GM12878 (cell line): ENCODE results near the gene FAM163A.

Experiments used
- CREM ChIP-seq: IDR thresholded peaks from 2 replicates; pipeline ENCODE4 v1.6.1; 2014; ENCODE audit warnings: antibody characterized with exemption, low read depth
- ESRRA ChIP-seq: IDR thresholded peaks from 2 replicates; pipeline ENCODE4 v1.6.1; 2012; ENCODE audit warnings: mild to moderate bottlenecking, low read length, improper control_type of control experiment
- GABPA ChIP-seq: IDR thresholded peaks from 2 replicates; pipeline ENCODE4 v1.6.1; 2014; ENCODE audit warnings: antibody characterized with exemption, low read depth, mild to moderate bottlenecking, inconsistent platforms
- POLR2A ChIP-seq: IDR thresholded peaks from 2 replicates; pipeline ENCODE4 v1.6.1; 2011; ENCODE audit warnings: low read depth, mild to moderate bottlenecking, low read length
- RFX5 ChIP-seq: IDR thresholded peaks from 2 replicates; pipeline ENCODE4 v1.6.1; 2011; ENCODE audit warnings: low read depth, low read length, improper control_type of control experiment
- STAT1 ChIP-seq: fragments of 450-650 bp; conservative IDR thresholded peaks from 2 replicates; pipeline ENCODE4 v1.6.1; 2014; ENCODE audit warnings: antibody characterized with exemption, mild to moderate bottlenecking

DNA sequence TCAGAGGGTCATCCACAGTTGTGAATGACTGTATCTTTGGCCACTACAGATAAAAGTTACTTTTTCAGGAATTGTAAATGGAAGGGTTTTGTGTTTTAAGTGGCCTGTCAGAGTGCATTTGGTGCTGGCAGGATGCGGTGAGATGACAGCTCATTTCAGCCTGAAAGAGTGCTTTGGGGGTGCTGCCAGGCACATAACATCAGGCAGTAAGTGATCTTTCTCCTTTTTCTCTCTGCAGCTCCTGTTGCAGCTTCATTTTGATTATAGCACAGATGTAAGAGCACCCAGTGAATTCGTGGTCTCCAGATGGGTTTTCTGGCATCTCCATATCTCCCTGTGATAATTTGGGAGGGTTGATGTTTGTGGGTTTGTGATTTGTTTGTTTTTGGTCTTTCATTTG, 14.8 kb upstream of the FAM163A start:
- no peak for TF ChIP-seq CREM
- TF ChIP-seq ESRRA = no peak
- TF ChIP-seq RFX5 = no peak
- TF ChIP-seq POLR2A = no peak
- no peak for TF ChIP-seq GABPA
- TF ChIP-seq STAT1 = no peak
